Thyroid gland (tissue), 4 donors: ENCODE measurements around the gene TLE5. TPM values are rescaled to one million over a fixed set of nuclear protein-coding genes. Genes with fewer than 3 reads are reported as not detected.

Experiments used
- DNase-seq, 2 donors: peaks; one replicate each; pipeline ENCODE4 v3.0.0-alpha.2; 2019
- H3K27ac ChIP-seq, 3 donors: fragments of 200-600 bp; sonication (generic); 1 replicate in 2 of 3; 2 replicates in 1 of 3; pipeline ENCODE4 v1.5.1; 2016 to 2019; ENCODE audit warnings: mild to moderate bottlenecking in 1 of 3, moderate library complexity in 1 of 3
- H3K27me3 ChIP-seq: fragments of 200-600 bp; sonication (generic); one replicate; pipeline ENCODE4 v1.5.1; 2019
- H3K36me3 ChIP-seq, 2 donors: fragments of 200-600 bp; sonication (generic); one replicate each; pipeline ENCODE4 v1.5.1; 2016 to 2019
- H3K4me1 ChIP-seq, 2 donors: fragments of 200-600 bp; sonication (generic); one replicate each; pipeline ENCODE4 v1.5.1; 2017 to 2019
- H3K4me3 ChIP-seq, 3 donors: fragments of 200-600 bp; sonication (generic); replicated peaks in 1 of 3; 1 replicate in 2 of 3; 2 replicates in 1 of 3; pipeline ENCODE4 v1.5.1; 2016; ENCODE audit warnings: mild to moderate bottlenecking in 1 of 3
- H3K9me3 ChIP-seq: fragments of 200-600 bp; sonication (generic); one replicate; pipeline ENCODE4 v1.5.1; 2017
- POLR2A ChIP-seq, 2 donors: fragments of 450-650 bp; IDR thresholded peaks; one replicate each; pipeline ENCODE4 v1.6.1; 2017; ENCODE audit warnings: antibody characterized with exemption in 2 of 2, mild to moderate bottlenecking in 2 of 2, moderate library complexity in 1 of 2
- WGBS, 2 donors: methylation state at CpG; one replicate each; pipeline ENCODE4 v1.1.5; 2017; 5-methylcytosine and 5-hydroxymethylcytosine counted together
- intact Hi-C: fragments of 100-400 bp; cut with DNase I; formaldehyde crosslinking; loops from one replicate; pipeline ENCODE4 v1.15.1; 2023
- total RNA-seq, 4 donors: library from RNA; depleted of rRNA; stranded (reverse); fragments of >200 nt; gene quantifications; one replicate each; pipeline ENCODE4 v1.2.3, GENCODE V29; 2016
- TF ChIP-seq, protein P1 (sequence below), 6 experiments: fragments of 200-600 bp in 3 of 6; fragments of 450-650 bp in 3 of 6; sonication (generic) in 3 of 6; IDR thresholded peaks; one replicate each; pipeline ENCODE4 v1.5.1; 2016 to 2019; ENCODE audit warnings: antibody characterized with exemption in 6 of 6, mild to moderate bottlenecking in 2 of 6, inconsistent platforms in 1 of 6, moderate library complexity in 1 of 6

The TLE5 gene
- total RNA-seq, 4 donors from 2014 or later = 398 to 892 (median 498) TPM

DNA sequence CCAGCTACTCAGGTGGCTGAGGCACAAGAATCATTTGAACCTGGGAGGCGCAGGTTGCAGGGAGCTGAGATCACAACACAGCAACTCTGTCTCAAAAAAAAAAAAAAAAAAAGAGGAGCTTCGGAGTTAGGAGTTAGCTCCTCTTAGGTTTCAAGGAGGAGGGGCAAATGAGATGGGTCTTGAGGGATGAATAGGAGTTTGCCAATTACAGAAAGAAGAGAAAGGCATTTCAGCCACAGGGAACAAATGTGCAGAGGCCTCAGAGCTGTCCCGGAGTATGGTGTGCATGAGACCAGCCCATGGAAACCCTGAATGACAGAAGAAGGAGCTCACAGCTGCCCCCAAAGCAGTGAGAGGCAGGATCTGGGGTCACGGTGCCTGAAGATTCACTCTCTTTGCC lies 57.8 kb downstream of the TLE5 start:
- H3K4me3 ChIP-seq = no peak overlapping the region
- intact Hi-C loops = no loop called here
- 93 to 95% methylated on average over 4 of the region's 4 CpGs for WGBS, 2 donors
- H3K36me3 ChIP-seq = peaks cover 30 to 32% of the 10 kb centered on the region in 2 donors
- no peak for TF ChIP-seq POLR2A (IDR thresholded peaks at IDR 0.05)
- TF ChIP-seq, protein P1, sequence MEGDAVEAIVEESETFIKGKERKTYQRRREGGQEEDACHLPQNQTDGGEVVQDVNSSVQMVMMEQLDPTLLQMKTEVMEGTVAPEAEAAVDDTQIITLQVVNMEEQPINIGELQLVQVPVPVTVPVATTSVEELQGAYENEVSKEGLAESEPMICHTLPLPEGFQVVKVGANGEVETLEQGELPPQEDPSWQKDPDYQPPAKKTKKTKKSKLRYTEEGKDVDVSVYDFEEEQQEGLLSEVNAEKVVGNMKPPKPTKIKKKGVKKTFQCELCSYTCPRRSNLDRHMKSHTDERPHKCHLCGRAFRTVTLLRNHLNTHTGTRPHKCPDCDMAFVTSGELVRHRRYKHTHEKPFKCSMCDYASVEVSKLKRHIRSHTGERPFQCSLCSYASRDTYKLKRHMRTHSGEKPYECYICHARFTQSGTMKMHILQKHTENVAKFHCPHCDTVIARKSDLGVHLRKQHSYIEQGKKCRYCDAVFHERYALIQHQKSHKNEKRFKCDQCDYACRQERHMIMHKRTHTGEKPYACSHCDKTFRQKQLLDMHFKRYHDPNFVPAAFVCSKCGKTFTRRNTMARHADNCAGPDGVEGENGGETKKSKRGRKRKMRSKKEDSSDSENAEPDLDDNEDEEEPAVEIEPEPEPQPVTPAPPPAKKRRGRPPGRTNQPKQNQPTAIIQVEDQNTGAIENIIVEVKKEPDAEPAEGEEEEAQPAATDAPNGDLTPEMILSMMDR (IDR thresholded peaks at IDR 0.05) = no peak
- H3K9me3 ChIP-seq = no peaks in the 10 kb centered on the region
- no peaks in the 10 kb centered on the region for H3K27me3 ChIP-seq
- no peak for DNase-seq
- no peak overlapping the region for H3K27ac ChIP-seq
- peaks cover 0 to 7% of the 10 kb centered on the region in 2 donors for H3K4me1 ChIP-seq

DNA sequence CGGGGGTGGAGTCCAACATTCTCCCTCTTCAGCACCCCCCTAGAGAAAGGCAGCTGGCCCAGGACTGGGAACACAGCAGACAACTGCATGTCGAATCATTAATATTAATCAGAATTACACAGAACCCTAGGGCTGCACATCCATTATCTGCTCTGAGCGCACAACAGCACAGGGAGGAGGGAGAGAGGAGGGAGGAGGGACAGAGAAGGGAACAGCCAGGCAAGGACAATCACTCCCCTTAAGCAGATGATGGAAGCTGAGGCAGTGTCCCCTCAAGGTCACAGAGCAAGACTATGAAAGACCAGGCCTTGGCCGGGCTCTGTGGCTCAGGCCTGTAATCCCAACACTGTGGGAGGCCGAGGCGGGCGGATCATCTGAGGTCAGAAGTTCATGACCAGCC lies 59.2 kb downstream of the TLE5 start:
- peaks cover 0 to 3% of the 10 kb centered on the region in 2 donors for H3K4me1 ChIP-seq
- no peak overlapping the region for H3K27ac ChIP-seq
- peaks cover 25 to 30% of the 10 kb centered on the region in 2 donors for H3K36me3 ChIP-seq
- H3K4me3 ChIP-seq = no peak overlapping the region
- H3K9me3 ChIP-seq = no peaks in the 10 kb centered on the region
- no peak for DNase-seq
- WGBS, 2 donors = 96 to 97% methylated on average over 7 of the region's 7 CpGs
- H3K27me3 ChIP-seq = no peaks in the 10 kb centered on the region
- TF ChIP-seq POLR2A (IDR thresholded peaks at IDR 0.05) = no peak
- intact Hi-C loops = no loop called here

Other genes starting within 250 kb of the TLE5 start
- 1 to 10 TPM; 4.9 to 9.2 (median 6.2) TPM for gene ZNF554, start 242.6 kb downstream of the TLE5 start, total RNA-seq
- 10 to 100 TPM in 1 of 4 donors, 1 to 10 TPM in 3; 8.7 to 10.2 (median 9.5) TPM for gene ZNF555, start 221.0 kb downstream of the TLE5 start, total RNA-seq
- gene ZNF556, start 195.2 kb downstream of the TLE5 start, total RNA-seq = not detected
- 1 to 10 TPM; 3.1 to 4.8 (median 3.6) TPM for gene ZNF57, start 161.6 kb downstream of the TLE5 start, total RNA-seq
- 1 to 10 TPM; 5.1 to 7.0 (median 6.2) TPM for gene ZNF77, start 117.5 kb downstream of the TLE5 start, total RNA-seq
- gene TLE6, start 84.9 kb downstream of the TLE5 start, total RNA-seq = 10 to 100 TPM in 3 of 4 donors, 1 to 10 TPM in 1; 2.4 to 20.7 (median 11.6) TPM
- 100 to 1,000 TPM in 1 of 4 donors, 10 to 100 TPM in 3; 81.3 to 114 (median 90.3) TPM for gene TLE2, start 33.2 kb downstream of the TLE5 start, total RNA-seq
- 10 to 100 TPM; 49.9 to 69.6 (median 63.8) TPM for gene GNA11, start 31.9 kb upstream of the TLE5 start, total RNA-seq
- gene GNA15, start 73.5 kb upstream of the TLE5 start, total RNA-seq = 1 to 10 TPM in 3 of 4 donors, under 1 TPM in 1; 0.88 to 4.6 (median 2.1) TPM
- 1 to 10 TPM; 2.1 to 5.4 (median 3.4) TPM for gene S1PR4, start 116.3 kb upstream of the TLE5 start, total RNA-seq
- gene NCLN, start 123.4 kb upstream of the TLE5 start, total RNA-seq = 10 to 100 TPM; 30.8 to 48.5 (median 37.2) TPM
- gene CELF5, start 162.2 kb upstream of the TLE5 start, total RNA-seq = not detected